HG03060 (cell line): ENCODE measurements around the gene ATP6V0E2.
"Not testable (repeated sequence)": the region's sequence is repeated elsewhere in the genome, so short reads cannot be mapped to it uniquely, and the experiment has no call there.

ENCODE experiments used
- ATAC-seq: cut with Tn5 transposase; IDR thresholded peaks from one replicate; pipeline ENCODE4 v1.9.1; 2021; ENCODE audit warnings: low read depth, moderate number of reproducible peaks; ENCODE audit not compliant: unreplicated experiment

Gene ATP6V0E2

DNA sequence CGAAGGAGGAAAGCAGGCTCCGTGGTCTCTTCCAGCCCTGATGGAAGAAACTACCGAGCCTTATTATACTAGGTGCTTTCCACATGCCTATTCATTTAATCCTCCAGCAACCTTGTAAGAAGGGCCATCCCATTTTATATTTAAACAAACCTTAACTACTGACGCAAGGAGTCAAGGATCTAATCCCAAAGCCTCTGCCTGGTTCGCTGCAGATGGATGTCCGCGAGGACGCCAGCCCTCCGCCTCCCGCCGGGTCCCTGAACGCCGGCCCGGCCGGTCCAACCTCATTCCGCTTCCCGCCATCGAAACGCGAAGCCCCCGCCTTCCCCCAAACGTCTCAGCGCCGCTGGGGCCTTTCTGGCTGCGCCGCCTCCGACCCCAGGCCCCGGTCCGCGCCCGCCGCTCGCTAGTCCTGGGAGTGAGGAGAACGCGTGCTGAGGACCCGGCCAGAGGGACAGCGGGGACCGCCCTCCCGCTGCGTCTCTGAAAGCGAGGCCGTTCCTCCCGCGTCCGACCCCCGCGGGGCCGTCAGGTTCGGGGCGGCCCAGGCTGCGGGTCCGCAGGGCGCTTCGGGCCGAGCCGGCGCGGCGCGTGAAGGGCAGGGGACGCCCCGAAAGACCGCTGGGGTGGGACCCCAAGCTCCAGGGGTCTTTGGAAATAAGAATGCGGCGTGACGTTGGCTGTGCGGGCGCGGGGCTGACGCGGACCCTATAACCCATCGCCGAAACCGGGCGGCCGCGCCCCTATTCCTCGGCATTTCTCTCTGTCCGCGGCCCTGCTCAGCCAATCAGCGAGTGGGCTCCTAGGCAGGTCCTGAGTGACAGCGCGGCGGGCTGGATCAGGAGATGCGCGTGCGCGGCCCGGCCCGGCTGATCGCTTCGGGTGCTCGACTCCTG, at the start of gene ATP6V0E2:
Gene ATP6V0E2 (plus strand): TSS at position 896 of the 896 bp plus-strand sequence. CDS start 97 bp downstream, outside the sequence.
- peak; percentile 72 for ATAC-seq

DNA sequence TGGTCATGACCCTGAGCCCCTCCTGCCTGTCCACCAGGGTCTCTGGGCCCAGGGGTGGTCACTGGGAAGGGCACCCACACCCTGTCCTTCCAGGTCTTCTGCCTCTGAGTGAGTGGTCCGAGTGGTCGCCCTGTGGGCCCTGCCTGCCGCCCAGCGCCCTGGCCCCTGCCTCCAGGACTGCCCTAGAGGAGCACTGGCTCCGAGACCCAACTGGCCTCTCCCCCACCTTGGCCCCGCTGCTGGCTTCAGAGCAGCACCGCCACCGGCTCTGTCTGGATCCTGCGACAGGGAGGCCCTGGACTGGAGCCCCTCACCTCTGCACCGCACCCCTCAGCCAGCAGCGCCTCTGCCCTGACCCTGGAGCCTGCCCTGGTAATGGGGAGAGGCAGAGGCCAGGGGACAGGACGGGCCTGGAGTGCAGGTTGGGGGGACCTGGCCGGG, 49.4 kb upstream of the ATP6V0E2 start:
- ATAC-seq: no peak

DNA sequence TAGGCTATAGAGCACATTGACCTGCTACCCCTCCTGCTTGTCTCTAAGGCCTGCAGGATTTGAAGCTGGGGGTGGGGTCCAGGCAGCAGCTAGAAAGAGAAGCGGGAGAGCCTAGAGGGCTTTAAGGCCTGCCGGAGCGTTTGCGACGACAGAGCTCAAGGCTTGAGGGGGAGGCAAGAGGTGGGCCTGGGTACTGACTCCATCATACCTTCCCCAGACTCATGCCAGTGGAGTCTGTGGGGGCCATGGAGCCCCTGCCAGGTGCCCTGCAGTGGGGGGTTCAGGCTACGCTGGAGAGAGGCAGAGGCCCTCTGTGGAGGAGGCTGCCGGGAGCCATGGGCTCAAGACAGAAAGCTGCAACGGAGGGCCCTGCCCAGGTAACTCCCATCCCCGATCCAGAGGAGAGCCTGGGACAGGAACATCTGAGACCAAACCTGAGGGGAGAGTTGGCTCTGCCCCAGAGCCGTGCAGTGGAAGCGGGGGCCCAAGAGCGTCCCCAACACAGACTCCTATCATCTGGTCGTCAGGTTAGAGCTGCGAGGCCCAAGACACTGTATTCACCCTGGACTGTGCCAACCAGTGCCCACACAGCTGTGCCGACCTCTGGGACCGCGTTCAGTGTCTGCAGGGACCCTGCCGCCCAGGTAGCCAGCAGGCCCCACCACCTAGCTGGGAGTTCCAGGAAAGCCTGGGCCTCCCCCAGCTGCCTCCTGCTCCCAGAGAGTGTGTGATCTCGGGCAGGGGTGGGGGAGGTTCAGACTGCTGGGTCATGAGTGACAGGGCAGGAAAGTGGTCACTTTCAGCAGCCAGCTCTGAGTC, 48.8 kb upstream of the ATP6V0E2 start:
- ATAC-seq: no peak

DNA sequence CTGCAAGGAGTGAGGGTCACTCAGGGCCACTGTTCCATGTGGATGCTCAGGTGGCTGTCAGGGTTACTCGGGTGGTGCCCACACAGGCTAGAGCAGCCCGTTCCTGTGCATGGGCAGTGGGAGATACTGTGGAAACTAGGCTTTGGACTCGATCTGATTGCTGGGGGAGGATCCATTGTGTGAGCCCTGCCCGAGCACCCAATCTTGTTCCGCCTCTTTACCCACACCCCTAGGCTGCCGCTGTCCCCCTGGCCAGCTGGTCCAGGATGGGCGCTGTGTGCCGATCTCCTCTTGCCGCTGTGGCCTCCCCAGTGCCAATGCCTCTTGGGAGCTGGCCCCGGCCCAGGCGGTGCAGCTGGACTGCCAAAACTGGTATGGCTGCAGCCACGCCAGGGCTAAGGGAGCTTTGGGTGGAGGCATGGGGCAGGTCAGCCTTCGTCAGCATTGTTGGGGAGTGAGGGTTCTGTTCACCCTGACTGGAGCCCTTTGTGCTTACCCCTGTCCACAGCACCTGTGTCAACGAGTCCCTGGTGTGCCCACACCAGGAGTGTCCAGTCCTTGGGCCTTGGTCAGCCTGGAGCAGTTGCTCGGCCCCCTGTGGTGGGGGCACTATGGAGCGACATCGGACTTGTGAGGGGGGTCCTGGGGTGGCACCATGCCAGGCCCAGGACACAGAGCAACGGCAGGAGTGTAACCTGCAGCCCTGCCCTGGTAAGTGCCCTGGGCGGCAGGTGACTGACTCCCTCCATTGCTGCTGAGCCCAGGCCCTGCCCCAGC, 48.0 kb upstream of the ATP6V0E2 start:
- no peak for ATAC-seq

DNA sequence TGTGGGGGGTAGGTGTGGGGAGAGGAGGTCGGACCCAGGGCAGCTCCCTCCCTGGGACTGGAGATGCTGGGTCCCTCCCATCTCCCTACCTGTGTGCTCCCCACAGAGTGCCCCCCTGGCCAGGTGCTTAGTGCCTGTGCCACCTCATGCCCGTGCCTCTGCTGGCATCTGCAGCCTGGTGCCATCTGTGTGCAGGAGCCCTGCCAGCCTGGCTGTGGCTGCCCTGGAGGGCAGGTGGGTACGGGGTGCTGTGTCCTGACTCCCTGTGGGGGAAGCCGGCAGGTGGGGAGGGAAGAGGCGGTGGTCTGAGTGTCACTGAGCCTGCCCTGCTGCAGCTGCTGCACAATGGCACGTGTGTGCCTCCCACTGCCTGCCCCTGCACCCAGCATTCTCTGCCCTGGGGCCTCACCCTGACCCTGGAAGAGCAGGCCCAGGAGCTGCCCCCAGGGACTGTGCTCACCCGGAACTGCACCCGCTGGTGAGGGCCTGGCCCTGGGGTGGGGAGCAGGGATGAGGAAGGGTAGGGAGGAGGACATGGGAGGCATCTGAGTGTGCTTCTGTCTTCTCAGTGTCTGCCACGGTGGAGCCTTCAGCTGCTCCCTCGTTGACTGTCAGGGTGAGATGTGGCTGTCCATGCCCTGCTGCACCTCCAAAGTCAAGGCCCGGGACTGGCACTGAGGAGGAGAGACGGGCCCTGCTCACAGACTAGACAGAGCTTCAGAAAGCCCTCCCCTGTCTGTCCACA, 47.3 kb upstream of the ATP6V0E2 start:
- ATAC-seq: no peak

DNA sequence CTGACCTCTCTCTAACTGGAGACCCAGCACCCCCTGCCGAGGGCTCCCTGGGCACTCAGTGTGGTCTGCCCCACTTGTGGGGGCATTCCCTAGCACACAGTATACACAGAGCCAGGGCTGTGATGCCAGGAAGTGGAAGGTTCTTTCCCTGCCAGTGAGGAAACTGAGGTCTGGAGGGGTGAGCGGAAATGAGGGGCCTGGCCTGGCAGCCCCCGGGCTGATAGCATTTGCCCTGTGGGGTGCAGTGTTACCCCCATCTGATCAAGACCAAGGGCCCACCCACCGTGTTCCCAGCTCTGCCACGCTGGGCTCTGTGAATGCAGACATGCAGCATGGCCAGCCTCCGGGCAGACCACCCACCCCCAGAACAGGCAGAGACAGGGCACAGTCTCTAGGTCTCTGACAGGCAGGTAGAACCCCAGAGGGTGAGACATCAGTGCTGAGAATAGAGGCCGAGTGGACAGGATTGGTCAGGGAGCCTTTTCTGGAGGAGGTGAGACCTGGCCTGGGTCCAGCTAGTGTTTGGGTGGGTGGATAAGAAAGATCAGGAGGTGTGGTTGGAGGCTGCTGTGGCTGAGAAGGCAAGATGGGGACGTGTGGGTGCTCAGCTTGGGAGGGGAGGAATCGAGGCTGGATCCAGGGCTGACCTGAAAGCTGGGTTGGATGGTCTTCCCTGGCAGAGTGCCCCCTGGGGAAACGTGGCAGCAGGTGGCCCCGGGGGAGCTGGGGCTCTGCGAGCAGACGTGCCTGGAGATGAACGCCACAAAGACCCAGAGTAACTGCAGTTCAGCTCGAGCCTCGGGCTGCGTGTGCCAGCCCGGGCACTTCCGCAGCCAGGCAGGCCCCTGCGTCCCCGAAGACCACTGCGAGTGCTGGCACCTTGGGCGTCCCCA, 46.4 kb upstream of the ATP6V0E2 start:
- no peak for ATAC-seq

DNA sequence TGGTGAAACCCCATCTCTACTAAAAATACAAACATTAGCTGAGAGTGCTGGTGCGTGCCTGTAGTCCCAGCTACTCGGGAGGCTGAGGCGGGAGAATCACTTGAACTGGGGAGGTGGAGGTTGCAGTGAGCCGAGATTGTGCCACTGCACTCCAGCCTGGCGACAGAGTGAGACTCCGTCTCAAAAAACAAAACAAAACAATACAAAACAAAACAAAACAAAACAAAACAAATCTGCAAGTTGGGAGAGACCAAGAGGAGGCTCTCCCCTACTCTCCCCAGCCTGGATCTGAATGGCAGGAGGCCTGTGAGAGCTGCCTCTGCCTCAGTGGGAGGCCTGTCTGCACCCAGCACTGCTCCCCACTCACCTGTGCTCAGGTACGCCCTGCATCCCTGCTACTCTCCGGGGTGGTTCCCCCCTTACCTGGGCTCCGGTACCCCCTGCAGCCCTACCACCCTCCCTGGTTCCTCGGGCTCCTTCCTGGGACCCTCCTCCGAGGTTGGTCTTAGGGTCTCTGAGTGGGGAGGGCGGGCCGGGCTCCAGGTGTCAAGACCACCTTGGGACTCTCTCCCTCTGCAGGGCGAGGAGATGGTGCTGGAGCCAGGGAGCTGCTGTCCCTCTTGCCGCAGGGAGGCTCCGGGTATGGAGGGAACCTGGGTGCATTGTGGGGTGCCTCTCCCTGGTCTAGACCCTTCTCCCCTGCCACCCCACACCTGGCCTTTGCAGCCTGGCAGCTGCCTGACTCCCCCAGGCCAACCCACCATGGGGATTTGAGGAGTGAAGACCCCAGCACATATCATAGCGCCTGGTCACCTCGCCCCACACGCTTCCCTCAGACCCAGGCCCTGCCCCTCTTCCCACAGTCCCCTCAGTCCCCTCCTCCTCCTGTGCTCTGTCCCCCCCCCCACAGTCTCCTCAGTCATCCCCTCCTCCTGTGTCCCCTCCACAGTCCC, 45.1 kb upstream of the ATP6V0E2 start:
- no peak for ATAC-seq

DNA sequence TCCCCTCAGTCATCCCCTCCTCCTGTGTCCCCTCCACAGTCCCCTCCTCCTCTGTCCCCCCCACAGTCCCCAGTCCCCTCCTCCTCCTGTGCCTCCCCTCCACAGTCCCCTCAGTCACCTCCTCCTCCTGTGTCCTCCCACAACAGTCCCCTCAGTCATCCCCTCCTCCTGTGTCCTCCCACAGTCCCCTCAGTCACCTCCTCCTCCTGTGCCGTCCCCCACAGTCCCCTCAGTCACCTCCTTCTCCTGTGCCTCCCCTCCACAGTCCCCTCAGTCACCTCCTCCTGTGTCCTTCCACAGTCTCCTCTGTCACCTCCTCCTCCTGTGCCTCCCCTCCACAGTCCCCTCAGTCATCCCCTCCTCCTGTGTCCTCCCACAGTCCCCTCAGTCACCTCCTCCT, 43.2 kb upstream of the ATP6V0E2 start:
- ATAC-seq: not testable (repeated sequence)

DNA sequence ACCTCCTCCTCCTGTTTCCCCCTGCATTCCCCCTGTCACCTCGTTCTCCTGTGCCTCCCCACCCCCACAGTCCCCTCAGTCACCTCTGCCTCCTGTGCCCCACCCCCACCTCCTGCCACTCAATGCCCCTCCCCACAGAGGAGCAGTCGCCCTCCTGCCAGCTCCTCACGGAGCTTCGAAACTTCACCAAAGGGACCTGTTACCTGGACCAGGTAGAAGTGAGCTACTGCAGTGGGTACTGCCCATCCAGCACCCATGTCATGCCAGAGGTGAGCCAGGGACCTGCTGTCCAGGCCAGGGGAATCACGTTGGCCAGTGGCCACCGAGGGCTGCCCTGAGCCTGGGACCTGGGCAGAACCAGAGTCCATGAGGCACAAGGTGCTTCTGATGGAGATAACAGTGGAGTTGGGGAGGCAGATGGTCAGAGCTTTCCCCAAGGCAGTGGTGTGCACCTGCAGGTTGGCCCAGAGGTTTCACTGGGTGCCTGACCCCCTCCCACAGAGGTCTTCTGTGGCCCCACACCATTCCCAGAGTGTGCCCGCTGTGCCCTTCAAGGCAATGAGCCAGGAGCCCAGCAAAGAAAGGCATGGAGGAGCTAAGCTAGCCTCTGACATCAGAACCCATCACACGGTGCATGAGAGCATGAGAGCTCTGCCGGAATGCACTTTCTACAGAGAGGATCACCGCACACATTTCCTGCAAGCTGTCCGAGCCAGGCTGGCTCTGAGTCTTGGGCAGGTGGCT, 42.6 kb upstream of the ATP6V0E2 start:
- no peak for ATAC-seq

DNA sequence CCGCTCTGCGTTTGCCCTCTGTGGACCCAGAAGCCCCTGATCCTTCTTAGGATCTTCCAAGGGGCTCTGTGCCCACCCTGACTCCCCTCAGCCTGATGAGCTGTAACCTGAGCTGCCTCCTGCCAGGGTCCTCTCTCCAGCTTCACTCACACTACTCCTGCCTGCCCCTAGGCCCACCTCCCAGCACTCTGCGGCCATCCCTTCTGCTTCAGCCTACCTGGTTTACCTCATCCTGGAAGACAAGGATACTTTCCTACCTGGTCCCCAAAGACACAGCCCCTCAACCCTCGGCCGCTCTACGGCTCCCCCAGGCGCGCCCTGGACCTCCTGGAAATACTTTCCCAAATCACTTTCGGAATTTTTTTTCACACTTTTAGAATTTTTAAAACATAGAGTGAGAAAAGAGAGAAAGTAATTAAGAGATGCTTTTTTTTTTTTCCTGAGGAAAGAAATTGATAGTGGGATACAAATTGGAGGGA, 42.0 kb upstream of the ATP6V0E2 start:
- no peak for ATAC-seq

DNA sequence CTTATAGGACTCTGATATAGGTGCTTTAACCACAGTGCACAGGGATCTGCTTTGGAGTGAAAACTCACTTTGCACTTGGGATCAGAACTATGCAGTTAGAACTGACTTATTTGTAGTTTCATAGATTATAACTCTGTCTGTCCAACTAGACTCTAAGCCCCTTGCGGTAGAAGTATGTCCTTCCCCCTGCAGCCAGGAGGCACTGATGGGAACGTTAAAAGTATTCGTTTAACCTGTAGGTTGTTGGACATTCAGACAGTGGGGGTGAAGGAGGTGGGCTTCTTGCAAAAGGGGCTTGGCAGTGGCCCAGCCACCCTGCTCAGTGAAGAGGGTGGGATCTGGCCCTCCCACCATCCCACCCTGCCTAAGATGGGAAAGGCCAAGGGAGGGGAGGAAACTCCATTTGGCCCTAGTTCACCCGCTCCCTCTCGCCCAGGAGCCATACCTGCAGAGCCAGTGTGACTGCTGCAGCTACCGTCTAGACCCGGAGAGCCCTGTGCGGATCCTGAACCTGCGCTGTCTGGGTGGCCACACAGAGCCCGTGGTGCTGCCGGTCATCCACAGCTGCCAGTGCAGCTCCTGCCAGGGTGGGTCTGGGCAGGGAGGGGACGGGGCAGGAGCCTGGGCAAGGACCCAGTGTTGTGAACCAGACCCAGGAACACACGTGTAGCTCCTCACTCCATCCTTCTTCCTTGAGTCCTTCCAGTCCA, 41.3 kb upstream of the ATP6V0E2 start:
- ATAC-seq: no peak

DNA sequence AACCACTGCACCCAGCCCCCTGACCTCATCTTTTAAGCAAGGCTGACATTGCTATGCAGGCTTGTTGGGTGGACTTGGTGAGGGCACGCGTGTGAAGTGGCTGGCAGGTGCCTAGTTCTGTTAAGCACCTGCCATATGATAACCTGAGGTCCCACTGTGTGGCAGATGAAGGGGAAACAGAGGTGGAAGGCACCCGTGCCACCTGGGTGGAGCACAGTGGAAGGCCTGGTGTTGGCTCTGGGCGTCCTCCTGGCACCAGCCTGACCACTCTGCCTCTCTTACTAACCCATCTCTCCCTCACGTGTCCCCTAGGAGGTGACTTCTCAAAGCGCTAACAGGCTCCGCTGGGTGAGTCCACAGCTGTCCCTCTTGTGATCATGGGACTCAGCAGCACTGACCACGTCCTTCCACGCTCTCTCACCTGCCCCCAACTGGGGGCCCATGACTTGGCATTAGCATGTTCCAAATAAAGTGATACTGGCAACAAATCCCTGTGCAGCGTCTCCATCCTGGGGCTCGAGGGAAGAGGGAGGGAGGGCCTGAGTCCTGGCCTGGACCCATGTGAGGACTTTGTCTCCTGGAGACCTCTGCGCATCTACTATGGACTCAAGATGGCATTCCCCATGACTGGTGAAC, 40.2 kb upstream of the ATP6V0E2 start:
- ATAC-seq: no peak

DNA sequence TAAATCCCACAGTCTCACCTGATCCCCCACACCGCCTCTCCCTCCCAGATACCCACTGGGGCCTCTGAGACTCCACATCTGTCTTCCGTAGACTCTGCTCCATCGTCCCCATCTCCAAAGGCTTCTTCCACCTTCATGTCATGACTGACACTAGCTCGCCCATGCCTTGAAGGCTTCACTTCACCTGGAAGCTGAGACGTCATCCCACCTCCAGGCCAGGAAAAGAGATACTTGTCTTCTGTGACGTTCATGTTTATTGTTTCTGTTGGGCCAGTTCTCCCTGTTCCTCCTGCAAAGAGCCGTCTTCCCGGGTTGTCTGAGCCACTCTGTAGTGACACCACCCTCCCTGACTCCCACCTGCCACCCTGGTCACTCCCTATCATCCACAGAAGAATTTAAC, 39.2 kb upstream of the ATP6V0E2 start:
- no peak for ATAC-seq

DNA sequence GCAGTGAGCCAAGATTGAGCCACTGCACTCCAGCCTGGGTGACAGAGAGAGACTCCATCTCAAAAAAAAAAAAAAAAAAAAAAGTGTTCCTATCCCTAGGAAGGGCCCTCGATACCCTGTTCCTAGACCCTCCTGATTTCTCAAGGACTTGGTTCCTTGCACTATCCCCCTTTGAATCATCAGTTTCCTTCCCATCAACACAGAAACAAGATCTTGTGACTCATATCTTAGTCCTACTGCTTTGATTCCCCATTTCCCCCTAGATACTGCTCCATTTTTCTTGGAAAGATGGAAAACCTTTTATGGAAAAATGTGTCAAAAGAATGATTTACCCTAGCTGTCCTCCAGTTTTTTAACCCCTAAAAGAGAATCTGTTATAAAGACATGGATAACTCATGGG, 37.3 kb upstream of the ATP6V0E2 start:
- ATAC-seq: no peak

DNA sequence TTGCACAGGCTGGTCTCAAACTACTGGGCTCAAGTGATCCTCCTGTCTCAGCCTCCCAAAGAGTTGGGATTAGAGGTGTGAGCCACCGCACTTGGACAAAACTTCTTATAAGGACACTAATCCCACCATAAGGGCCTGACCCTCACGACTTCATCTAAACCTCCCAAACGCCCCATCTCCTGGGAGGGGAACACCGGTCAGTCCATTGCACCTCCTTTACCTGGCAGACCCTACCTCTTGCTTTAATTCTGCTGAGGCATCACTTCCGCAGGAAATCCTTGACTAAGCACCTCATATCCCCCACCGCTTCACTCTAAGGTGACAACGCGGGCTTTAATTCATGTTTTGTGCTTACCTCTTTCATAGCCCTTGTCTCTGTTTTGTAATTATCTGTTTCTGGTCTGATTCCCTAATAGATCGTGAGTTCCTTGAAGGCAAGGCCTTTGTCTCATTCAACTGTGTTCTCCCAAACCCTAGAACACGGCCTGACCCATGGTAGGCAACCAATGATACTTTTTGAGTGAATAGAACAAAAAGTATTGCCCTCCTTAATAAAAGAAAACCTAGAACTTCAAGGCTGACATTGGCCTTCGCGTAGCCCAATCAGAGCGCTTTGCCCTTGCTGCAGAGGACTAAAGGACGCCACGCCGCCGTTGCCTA, 36.1 kb upstream of the ATP6V0E2 start:
- ATAC-seq: no peak
